ENCODE data around the gene TTN. TPM values are rescaled to one million over a fixed set of nuclear protein-coding genes. Genes with fewer than 3 reads are reported as not detected.

TTN gene
- total RNA-seq, 4 donors from 2014 or later = 7.6 to 104 (median 10.6) TPM

- TF ChIP-seq POLR2A (IDR thresholded peaks at IDR 0.05) = no peak
- TF ChIP-seq, protein P1, sequence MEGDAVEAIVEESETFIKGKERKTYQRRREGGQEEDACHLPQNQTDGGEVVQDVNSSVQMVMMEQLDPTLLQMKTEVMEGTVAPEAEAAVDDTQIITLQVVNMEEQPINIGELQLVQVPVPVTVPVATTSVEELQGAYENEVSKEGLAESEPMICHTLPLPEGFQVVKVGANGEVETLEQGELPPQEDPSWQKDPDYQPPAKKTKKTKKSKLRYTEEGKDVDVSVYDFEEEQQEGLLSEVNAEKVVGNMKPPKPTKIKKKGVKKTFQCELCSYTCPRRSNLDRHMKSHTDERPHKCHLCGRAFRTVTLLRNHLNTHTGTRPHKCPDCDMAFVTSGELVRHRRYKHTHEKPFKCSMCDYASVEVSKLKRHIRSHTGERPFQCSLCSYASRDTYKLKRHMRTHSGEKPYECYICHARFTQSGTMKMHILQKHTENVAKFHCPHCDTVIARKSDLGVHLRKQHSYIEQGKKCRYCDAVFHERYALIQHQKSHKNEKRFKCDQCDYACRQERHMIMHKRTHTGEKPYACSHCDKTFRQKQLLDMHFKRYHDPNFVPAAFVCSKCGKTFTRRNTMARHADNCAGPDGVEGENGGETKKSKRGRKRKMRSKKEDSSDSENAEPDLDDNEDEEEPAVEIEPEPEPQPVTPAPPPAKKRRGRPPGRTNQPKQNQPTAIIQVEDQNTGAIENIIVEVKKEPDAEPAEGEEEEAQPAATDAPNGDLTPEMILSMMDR (IDR thresholded peaks at IDR 0.05) = no peak
- H3K4me1 ChIP-seq = no peaks in the 10 kb centered on the region
- H3K4me3 ChIP-seq = no peak overlapping the region
- no peak overlapping the region for H3K27ac ChIP-seq
- no peaks in the 10 kb centered on the region for H3K36me3 ChIP-seq
- H3K27me3 ChIP-seq = no peaks in the 10 kb centered on the region
- DNase-seq = no peak
- H3K9me3 ChIP-seq = no peaks in the 10 kb centered on the region
These were observed 171.3 kb downstream of the TTN start for GRCh38 chr2:178635897-178636296.

GRCh38 chr2:178632729-178633128, 174.5 kb downstream of the TTN start:
- Histone ChIP-seq H3K4me1 (no peaks in the 10 kb centered on the region), H3K36me3 (no peaks in the 10 kb centered on the region), H3K27ac (no peak overlapping the region), H3K9me3 (no peaks in the 10 kb centered on the region), H3K27me3 (no peaks in the 10 kb centered on the region), H3K4me3 (no peak overlapping the region)
- TF ChIP-seq, protein P1 (IDR thresholded peaks at IDR 0.05) = no peak
- TF ChIP-seq POLR2A (IDR thresholded peaks at IDR 0.05) = no peak
- no peak for DNase-seq

- H3K4me3 ChIP-seq = no peak overlapping the region
- H3K27ac ChIP-seq = no peak overlapping the region
- no peaks in the 10 kb centered on the region for H3K9me3 ChIP-seq
- no peak for DNase-seq
- no peaks in the 10 kb centered on the region for H3K4me1 ChIP-seq
- TF ChIP-seq, protein P1 (IDR thresholded peaks at IDR 0.05) = no peak
- TF ChIP-seq POLR2A (IDR thresholded peaks at IDR 0.05) = no peak
- H3K27me3 ChIP-seq = no peaks in the 10 kb centered on the region
- H3K36me3 ChIP-seq = no peaks in the 10 kb centered on the region
These were observed 176.6 kb downstream of the TTN start for GRCh38 chr2:178630581-178630980.

DNA sequence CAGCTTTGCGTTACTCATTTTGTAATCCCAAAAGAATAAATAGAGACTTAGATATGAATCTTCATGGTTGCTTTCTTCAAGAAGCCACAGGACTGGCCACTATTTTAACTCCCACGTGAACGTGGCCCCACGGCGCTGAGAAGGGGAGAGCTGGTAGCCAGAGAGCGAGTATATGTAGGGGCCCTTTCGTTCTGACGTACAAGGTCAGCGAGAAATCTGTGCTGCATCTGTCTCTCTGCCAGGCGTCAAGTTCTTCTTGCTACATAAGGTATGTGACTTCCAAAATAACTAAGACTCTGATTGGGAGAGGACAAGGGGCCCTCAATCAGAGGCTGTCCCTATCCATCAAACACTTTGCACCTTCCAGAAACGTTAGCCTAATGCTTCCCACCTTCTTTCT, 177.8 kb downstream of the TTN start:
- H3K27me3 ChIP-seq = no peaks in the 10 kb centered on the region
- DNase-seq = no peak
- H3K4me1 ChIP-seq = no peaks in the 10 kb centered on the region
- H3K27ac ChIP-seq = no peak overlapping the region
- no peaks in the 10 kb centered on the region for H3K36me3 ChIP-seq
- H3K4me3 ChIP-seq = no peak overlapping the region
- TF ChIP-seq, protein P1 (IDR thresholded peaks at IDR 0.05) = no peak
- TF ChIP-seq POLR2A (IDR thresholded peaks at IDR 0.05) = no peak
- H3K9me3 ChIP-seq = no peaks in the 10 kb centered on the region

GRCh38 chr2:178628605-178629004, 178.6 kb downstream of the TTN start:
- no peak for DNase-seq
- TF ChIP-seq, protein P1 (IDR thresholded peaks at IDR 0.05) = no peak
- no peak for TF ChIP-seq POLR2A (IDR thresholded peaks at IDR 0.05)
- Histone ChIP-seq H3K4me3 (no peak overlapping the region), H3K4me1 (no peaks in the 10 kb centered on the region), H3K36me3 (no peaks in the 10 kb centered on the region), H3K27ac (no peak overlapping the region), H3K27me3 (no peaks in the 10 kb centered on the region), H3K9me3 (no peaks in the 10 kb centered on the region)

- Histone ChIP-seq H3K27ac (no peak overlapping the region), H3K4me3 (no peak overlapping the region), H3K36me3 (no peaks in the 10 kb centered on the region), H3K4me1 (no peaks in the 10 kb centered on the region), H3K27me3 (no peaks in the 10 kb centered on the region), H3K9me3 (no peaks in the 10 kb centered on the region)
- DNase-seq = no peak
- TF ChIP-seq, protein P1 (IDR thresholded peaks at IDR 0.05) = no peak
- no peak for TF ChIP-seq POLR2A (IDR thresholded peaks at IDR 0.05)
These were observed 179.8 kb downstream of the TTN start for GRCh38 chr2:178627401-178627800.
